HepG2 (cell line): ENCODE results near the gene ACOX3. TPM values are rescaled to one million over a fixed set of nuclear protein-coding genes. Genes with fewer than 3 reads are reported as not detected.

Experiments
- ATAC-seq: fragments of 200-7000 bp; cut with Tn5 transposase; 3 replicates; pipeline ENCODE4 v1.9.1; 2020; ENCODE audit warnings: mild to moderate bottlenecking, moderate library complexity
- BruUV-seq: library from RNA; stranded (reverse); fragments of 400-500 nt; replicated peaks from 2 replicates; lab custom pipeline; 2021; lab: Mats Ljungman, UMichigan
- CTCF ChIA-PET: fragments of 300-600 bp; formaldehyde crosslinking; extraction: SDS; loops from one replicate; lab custom pipeline; 2021; ENCODE audit warnings: low total read pairs, inconsistent platforms, low intra/inter-chr PET ratio; lab: Yijun Ruan, JAX
- POLR2A ChIA-PET: fragments of 350-600 bp; sonication (Branson Sonifier 250); formaldehyde crosslinking; loops from one replicate; lab custom pipeline; 2020; ENCODE audit warnings: antibody characterized with exemption, inconsistent platforms; lab: Yijun Ruan, JAX
- DNase-seq: peaks from one replicate; pipeline ENCODE4 v3.0.0-alpha.2; 2015; ENCODE audit warnings: low spot score
- FAIRE-seq: peaks from 3 replicates; lab custom pipeline; 2011; peaks lifted over from hg19 to GRCh38; lab: Jason Lieb, UNC
- H2AFZ ChIP-seq: one replicate; pipeline ENCODE4 v1.6.1; 2011; ENCODE audit warnings: low read length, inconsistent platforms
- H3K27ac ChIP-seq: fragments of 300-600 bp; 3 replicates; pipeline ENCODE4 v1.8.0; 2011; ENCODE audit warnings: mixed run types, mild to moderate bottlenecking, mixed read lengths, low read length, inconsistent platforms; ENCODE audit not compliant: insufficient read depth; ENCODE audit errors: extremely low read length
- H3K27me3 ChIP-seq, 2 experiments: fragments of 200-600 bp in 1 of 2; 2 replicates in 1 of 2; 3 replicates in 1 of 2; pipeline versions ENCODE4 v1.6.0 to v1.8.0; 2011; ENCODE audit warnings: low read length in 2 of 2, mild to moderate bottlenecking in 2 of 2, moderate library complexity in 2 of 2, inconsistent platforms in 1 of 2; ENCODE audit not compliant: insufficient read depth in 2 of 2, control insufficient read depth in 1 of 2
- H3K36me3 ChIP-seq, 2 experiments: fragments of 200-600 bp in 1 of 2; replicated peaks in 1 of 2; 2 replicates in 1 of 2; 3 replicates in 1 of 2; pipeline versions ENCODE4 v1.5.1 to v1.8.0; 2011; ENCODE audit warnings: low read length in 2 of 2, inconsistent platforms in 1 of 2; ENCODE audit not compliant: insufficient read depth in 2 of 2, control insufficient read depth in 1 of 2
- H3K4me1 ChIP-seq: 2 replicates; pipeline ENCODE4 v1.5.1; 2012; ENCODE audit warnings: low read length, inconsistent platforms; ENCODE audit not compliant: insufficient read depth
- H3K4me2 ChIP-seq: 2 replicates; pipeline ENCODE4 v1.6.0; 2011; ENCODE audit warnings: low read depth, low read length, inconsistent platforms
- H3K4me3 ChIP-seq, 3 experiments: fragments of 200-600 bp in 1 of 3; sonication (generic), shearing (Covaris generic) in 1 of 3; replicated peaks in 1 of 3; 2 replicates each; pipeline ENCODE4 v1.5.1; 2011 to 2016; ENCODE audit warnings: low read length in 3 of 3, inconsistent platforms in 2 of 3, low read depth in 2 of 3, mild to moderate bottlenecking in 2 of 3, control low read depth in 1 of 3, mixed read lengths in 1 of 3; ENCODE audit not compliant: insufficient read depth in 1 of 3
- H3K79me2 ChIP-seq: one replicate; pipeline ENCODE4 v1.6.1; 2011; ENCODE audit warnings: low read length, inconsistent platforms; ENCODE audit not compliant: insufficient read depth
- H3K9ac ChIP-seq: 2 replicates; pipeline ENCODE4 v1.6.0; 2011; ENCODE audit warnings: mild to moderate bottlenecking, low read depth, low read length, inconsistent platforms; ENCODE audit not compliant: insufficient read depth
- H3K9me3 ChIP-seq: 2 replicates; pipeline ENCODE4 v1.5.1; 2012; ENCODE audit warnings: mild to moderate bottlenecking, low read length
- H4K20me1 ChIP-seq: 2 replicates; pipeline ENCODE4 v1.6.0; 2011; ENCODE audit warnings: inconsistent platforms, mild to moderate bottlenecking, low read length, moderate library complexity; ENCODE audit not compliant: insufficient read depth
- MTF1 ChIP-seq: sonication (generic); formaldehyde crosslinking; IDR thresholded peaks from 2 replicates; pipeline ENCODE4 v1.5.0; 2020; ENCODE audit warnings: missing genetic modification reagents
- POLR2G ChIP-seq: fragments of 200-400 bp; formaldehyde crosslinking; IDR thresholded peaks from 2 replicates; pipeline ENCODE4 v1.6.1; 2018; ENCODE audit warnings: mild to moderate bottlenecking, low read depth, low read length, moderate library complexity
- PRMT3 ChIP-seq: sonication (generic); formaldehyde crosslinking; IDR thresholded peaks from 2 replicates; pipeline ENCODE4 v1.8.1; 2022; ENCODE audit warnings: low read depth, mild to moderate bottlenecking, moderate library complexity, missing genetic modification reagents, borderline replicate concordance
- TGIF2 ChIP-seq: IDR thresholded peaks from 2 replicates; pipeline ENCODE4 v1.6.1; 2016; ENCODE audit warnings: control low read depth, missing compliant biosample characterization
- ZFP36L1 ChIP-seq: sonication (generic); formaldehyde crosslinking; IDR thresholded peaks from 2 replicates; pipeline ENCODE4 v1.8.0; 2022; ENCODE audit warnings: mild to moderate bottlenecking, missing genetic modification reagents, moderate library complexity
- ZNF160 ChIP-seq: sonication (generic); formaldehyde crosslinking; IDR thresholded peaks from 2 replicates; pipeline ENCODE4 v1.8.0; 2022; ENCODE audit warnings: mild to moderate bottlenecking, inconsistent platforms, missing genetic modification reagents
- ZNF501 ChIP-seq: sonication (generic); formaldehyde crosslinking; IDR thresholded peaks from 2 replicates; pipeline ENCODE4 v1.5.1; 2020; ENCODE audit warnings: mild to moderate bottlenecking, moderate library complexity, missing genetic modification reagents
- ZNF777 ChIP-seq: sonication (generic); formaldehyde crosslinking; IDR thresholded peaks from 2 replicates; pipeline ENCODE4 v1.4.0; 2020; ENCODE audit warnings: missing genetic modification reagents
- WGBS: methylation state at CpG from one replicate; pipeline ENCODE4 v1.1.6; 2017; ENCODE audit warnings: low lambda C conversion rate; 5-methylcytosine and 5-hydroxymethylcytosine counted together
- in situ Hi-C: cut with HindIII; loops from 2 replicates; pipeline ENCODE4 v1.10.0; 2017; ENCODE audit warnings: low pct_unique_long_range_greater_than_20kb; ENCODE audit not compliant: extremely low pct_ligation_motif_present
- intact Hi-C: fragments of 100-400 bp; cut with micrococcal nuclease; formaldehyde crosslinking; loops from one replicate; pipeline ENCODE4 v1.10.0; 2022; ENCODE audit not compliant: unreplicated experiment
- polyA plus RNA-seq, 8 experiments: library from polyadenylated mRNA; depleted of rRNA in 3 of 8; stranded (reverse) in 7 of 8; unstranded in 1 of 8; fragments of >200 nt; fragmentation: Illumina TruSeq in 4 of 8; extraction: Trizol in 4 of 8; gene quantifications; 2 replicates each; pipeline versions ENCODE4 v1.2.1 to v1.2.3, GENCODE V29; 2011 to 2016; ENCODE audit warnings: low read depth in 4 of 8, missing spikeins in 1 of 8, mixed read lengths in 1 of 8; ENCODE audit not compliant: insufficient read depth in 1 of 8
- total RNA-seq, 5 experiments: library from RNA; depleted of rRNA; stranded (reverse); fragments of >200 nt; fragmentation: Illumina TruSeq; extraction: Trizol; gene quantifications; 2 replicates each; pipeline ENCODE4 v1.2.3, GENCODE V29; 2016; ENCODE audit warnings: low read depth in 1 of 5
- TF ChIP-seq, protein P1 (sequence below): sonication (generic); formaldehyde crosslinking; IDR thresholded peaks from 2 replicates; pipeline ENCODE4 v1.4.0; 2020; ENCODE audit warnings: mild to moderate bottlenecking, missing genetic modification reagents
- TF ChIP-seq, protein P2 (sequence below): sonication (generic); formaldehyde crosslinking; IDR thresholded peaks from 2 replicates; pipeline ENCODE4 v1.9.0; 2021; ENCODE audit warnings: missing genetic modification reagents, borderline replicate concordance
- TF ChIP-seq, protein P3 (sequence below): IDR thresholded peaks from 2 replicates; pipeline ENCODE4 v1.6.1; 2016; ENCODE audit warnings: control low read depth
- TF ChIP-seq, protein P4 (sequence below): sonication (generic); formaldehyde crosslinking; IDR thresholded peaks from 2 replicates; pipeline ENCODE4 v1.4.0; 2020; ENCODE audit warnings: low read depth, mild to moderate bottlenecking, missing genetic modification reagents

The ACOX3 gene
- total and polyA plus RNA-seq, 2 of the 13 experiments (the other 11 are each of a cell fraction or from before 2014, with no cell fraction given): 4.2 to 17.8 TPM

DNA sequence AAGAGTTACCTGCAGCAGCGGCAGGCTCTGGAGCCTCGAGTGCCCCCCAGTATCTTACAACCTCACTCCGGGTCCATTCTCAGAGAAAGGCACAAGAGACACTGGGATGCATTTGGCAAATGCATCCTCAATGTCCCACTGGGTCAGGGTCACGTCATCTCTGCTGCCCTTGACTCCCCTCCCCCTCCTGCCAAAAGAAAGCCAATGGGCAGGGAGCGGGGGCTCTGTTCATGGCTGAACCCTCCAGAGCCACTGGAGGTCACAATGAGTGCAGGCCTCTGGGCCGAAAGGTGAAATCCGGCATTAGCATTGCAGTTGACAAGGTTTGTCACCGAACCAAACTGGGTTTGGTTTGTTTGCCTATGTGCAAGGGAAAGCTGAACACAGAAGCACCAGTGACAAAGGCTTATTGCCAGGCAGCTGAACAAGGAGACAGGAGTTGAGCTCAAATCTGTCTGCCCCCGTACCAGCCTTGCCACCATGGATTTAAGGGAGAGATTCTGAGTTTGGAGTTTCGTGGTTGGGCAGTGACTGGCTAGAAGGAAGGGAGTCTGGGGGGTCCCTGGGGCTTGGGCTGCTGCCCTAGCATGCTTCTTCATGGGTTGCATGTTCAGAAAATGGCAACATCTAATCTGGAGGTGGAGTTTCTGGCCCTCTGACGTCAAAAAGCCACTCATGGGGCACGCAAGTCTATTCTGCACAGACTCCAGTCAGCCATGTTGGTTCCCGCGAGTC lies 106.6 kb downstream of the ACOX3 start (continued):
- TF ChIP-seq TGIF2: no peak
- TF ChIP-seq, all 625 proteins: peak for 0

DNA sequence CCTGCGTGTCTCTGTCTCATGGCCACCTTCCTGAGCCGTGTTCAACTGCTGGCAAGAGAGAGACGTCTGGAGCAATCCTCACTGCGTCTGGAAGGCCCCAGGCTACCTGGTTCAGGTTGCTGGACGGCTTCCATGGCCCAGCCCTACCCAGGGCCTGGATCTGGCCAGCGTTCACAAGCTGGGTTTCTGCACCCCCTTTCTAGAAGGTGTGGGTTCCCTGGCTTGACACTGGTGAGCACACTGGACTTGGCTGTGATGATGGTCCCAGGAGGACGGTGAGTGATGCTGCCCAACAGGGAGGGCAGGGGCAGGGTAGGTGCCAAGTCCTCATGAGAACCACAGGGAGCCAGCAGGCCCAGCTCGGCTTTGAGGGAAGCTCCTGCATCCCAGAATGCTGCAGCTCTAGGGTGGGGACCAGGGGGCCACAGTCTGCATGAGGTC lies 107.6 kb downstream of the ACOX3 start:
- Histone ChIP-seq H3K36me3 (no peaks in the 10 kb centered on the region), H3K27ac (no peak overlapping the region), H3K9me3 (peaks cover 5% of the 10 kb centered on the region; the same call in 1 of the 2 replicates), H3K4me1 (peaks cover 17% of the 10 kb centered on the region), H3K4me2 (no peak overlapping the region), H3K79me2 (no peaks in the 10 kb centered on the region), H4K20me1 (no peaks in the 10 kb centered on the region), H3K9ac (no peak overlapping the region), H3K27me3 (peaks cover 3 to 36% of the 10 kb centered on the region in 2 experiments; a peak in 3 of 5 replicates), H3K4me3 (no peak overlapping the region), H2AFZ (no peak overlapping the region)
- ATAC-seq (no peak), DNase-seq (no peak), FAIRE-seq (no peak)
- in situ Hi-C loops (no loop called here), intact Hi-C loops (no loop called here)
- ChIA-PET POLR2A (no interaction called here), CTCF (no interaction called here)
- BruUV-seq: no TSS peak
- TF ChIP-seq ZFP36L1 (CRISPR knock-in tag): no peak
- TF ChIP-seq, protein P1, sequence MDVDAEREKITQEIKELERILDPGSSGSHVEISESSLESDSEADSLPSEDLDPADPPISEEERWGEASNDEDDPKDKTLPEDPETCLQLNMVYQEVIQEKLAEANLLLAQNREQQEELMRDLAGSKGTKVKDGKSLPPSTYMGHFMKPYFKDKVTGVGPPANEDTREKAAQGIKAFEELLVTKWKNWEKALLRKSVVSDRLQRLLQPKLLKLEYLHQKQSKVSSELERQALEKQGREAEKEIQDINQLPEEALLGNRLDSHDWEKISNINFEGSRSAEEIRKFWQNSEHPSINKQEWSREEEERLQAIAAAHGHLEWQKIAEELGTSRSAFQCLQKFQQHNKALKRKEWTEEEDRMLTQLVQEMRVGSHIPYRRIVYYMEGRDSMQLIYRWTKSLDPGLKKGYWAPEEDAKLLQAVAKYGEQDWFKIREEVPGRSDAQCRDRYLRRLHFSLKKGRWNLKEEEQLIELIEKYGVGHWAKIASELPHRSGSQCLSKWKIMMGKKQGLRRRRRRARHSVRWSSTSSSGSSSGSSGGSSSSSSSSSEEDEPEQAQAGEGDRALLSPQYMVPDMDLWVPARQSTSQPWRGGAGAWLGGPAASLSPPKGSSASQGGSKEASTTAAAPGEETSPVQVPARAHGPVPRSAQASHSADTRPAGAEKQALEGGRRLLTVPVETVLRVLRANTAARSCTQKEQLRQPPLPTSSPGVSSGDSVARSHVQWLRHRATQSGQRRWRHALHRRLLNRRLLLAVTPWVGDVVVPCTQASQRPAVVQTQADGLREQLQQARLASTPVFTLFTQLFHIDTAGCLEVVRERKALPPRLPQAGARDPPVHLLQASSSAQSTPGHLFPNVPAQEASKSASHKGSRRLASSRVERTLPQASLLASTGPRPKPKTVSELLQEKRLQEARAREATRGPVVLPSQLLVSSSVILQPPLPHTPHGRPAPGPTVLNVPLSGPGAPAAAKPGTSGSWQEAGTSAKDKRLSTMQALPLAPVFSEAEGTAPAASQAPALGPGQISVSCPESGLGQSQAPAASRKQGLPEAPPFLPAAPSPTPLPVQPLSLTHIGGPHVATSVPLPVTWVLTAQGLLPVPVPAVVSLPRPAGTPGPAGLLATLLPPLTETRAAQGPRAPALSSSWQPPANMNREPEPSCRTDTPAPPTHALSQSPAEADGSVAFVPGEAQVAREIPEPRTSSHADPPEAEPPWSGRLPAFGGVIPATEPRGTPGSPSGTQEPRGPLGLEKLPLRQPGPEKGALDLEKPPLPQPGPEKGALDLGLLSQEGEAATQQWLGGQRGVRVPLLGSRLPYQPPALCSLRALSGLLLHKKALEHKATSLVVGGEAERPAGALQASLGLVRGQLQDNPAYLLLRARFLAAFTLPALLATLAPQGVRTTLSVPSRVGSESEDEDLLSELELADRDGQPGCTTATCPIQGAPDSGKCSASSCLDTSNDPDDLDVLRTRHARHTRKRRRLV (CRISPR knock-in tag): no peak
- TF ChIP-seq PRMT3: no peak
- TF ChIP-seq ZNF160 (CRISPR knock-in tag): no peak
- TF ChIP-seq, protein P2, sequence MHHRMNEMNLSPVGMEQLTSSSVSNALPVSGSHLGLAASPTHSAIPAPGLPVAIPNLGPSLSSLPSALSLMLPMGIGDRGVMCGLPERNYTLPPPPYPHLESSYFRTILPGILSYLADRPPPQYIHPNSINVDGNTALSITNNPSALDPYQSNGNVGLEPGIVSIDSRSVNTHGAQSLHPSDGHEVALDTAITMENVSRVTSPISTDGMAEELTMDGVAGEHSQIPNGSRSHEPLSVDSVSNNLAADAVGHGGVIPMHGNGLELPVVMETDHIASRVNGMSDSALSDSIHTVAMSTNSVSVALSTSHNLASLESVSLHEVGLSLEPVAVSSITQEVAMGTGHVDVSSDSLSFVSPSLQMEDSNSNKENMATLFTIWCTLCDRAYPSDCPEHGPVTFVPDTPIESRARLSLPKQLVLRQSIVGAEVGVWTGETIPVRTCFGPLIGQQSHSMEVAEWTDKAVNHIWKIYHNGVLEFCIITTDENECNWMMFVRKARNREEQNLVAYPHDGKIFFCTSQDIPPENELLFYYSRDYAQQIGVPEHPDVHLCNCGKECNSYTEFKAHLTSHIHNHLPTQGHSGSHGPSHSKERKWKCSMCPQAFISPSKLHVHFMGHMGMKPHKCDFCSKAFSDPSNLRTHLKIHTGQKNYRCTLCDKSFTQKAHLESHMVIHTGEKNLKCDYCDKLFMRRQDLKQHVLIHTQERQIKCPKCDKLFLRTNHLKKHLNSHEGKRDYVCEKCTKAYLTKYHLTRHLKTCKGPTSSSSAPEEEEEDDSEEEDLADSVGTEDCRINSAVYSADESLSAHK (CRISPR knock-in tag): no peak
- TF ChIP-seq, protein P3, sequence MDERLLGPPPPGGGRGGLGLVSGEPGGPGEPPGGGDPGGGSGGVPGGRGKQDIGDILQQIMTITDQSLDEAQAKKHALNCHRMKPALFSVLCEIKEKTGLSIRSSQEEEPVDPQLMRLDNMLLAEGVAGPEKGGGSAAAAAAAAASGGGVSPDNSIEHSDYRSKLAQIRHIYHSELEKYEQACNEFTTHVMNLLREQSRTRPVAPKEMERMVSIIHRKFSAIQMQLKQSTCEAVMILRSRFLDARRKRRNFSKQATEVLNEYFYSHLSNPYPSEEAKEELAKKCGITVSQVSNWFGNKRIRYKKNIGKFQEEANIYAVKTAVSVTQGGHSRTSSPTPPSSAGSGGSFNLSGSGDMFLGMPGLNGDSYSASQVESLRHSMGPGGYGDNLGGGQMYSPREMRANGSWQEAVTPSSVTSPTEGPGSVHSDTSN (CRISPR knock-in tag): no peak
- TF ChIP-seq, protein P4, sequence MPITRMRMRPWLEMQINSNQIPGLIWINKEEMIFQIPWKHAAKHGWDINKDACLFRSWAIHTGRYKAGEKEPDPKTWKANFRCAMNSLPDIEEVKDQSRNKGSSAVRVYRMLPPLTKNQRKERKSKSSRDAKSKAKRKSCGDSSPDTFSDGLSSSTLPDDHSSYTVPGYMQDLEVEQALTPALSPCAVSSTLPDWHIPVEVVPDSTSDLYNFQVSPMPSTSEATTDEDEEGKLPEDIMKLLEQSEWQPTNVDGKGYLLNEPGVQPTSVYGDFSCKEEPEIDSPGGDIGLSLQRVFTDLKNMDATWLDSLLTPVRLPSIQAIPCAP (CRISPR knock-in tag): no peak
- TF ChIP-seq ZNF501 (CRISPR knock-in tag): no peak
- no peak for TF ChIP-seq POLR2G
- TF ChIP-seq MTF1: no peak
- TF ChIP-seq ZNF777 (CRISPR knock-in tag): no peak
- 22% methylated on average over 8 of the region's 8 CpGs for WGBS
